ENCODE results near the gene DNAI4. TPM values are rescaled to one million over a fixed set of nuclear protein-coding genes. Genes with fewer than 3 reads are reported as not detected.

Gene DNAI4
- total and polyA plus RNA-seq, 9 of the 15 experiments (the other 6 are each of a cell fraction or from before 2014, with no cell fraction given), result 0.57 to 4.8 (median 2.6) TPM; not detected in 1

DNA sequence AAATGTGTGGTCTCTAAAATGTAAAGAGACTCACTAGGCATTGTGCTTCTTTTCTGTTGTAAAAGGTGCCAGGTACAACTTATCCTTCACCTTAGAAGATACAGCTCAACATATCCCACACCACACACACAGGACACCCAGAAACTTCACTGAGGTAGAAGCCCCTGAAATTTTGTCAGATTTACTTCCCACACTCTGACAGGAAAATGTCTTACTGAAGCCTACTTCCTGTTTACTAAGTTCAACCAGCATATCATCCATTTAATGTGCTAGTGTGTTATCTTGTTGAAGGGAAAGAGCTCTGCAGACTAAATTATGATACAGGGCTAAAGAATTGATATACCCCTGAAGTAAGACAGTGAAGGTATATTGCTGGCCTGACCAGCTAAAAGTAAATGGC lies 83.7 kb downstream of the DNAI4 start:
- Histone ChIP-seq H4K20me1 (replicated peaks; ENCODE audit: control insufficient read depth, insufficient read depth, low read length) (no peaks in the 10 kb centered on the region), H3K27me3 (ENCODE audit: control insufficient read depth in 2 of 2, insufficient read depth in 2 of 2, low read length in 2 of 2) (no peaks in the 10 kb centered on the region), H3K4me1 (replicated peaks in 1 of 2; ENCODE audit: control insufficient read depth in 2 of 2, insufficient read depth in 2 of 2, low read length in 2 of 2) (peaks cover 0 to 9% of the 10 kb centered on the region in 2 experiments; a peak in 1 of 5 replicates), H3K79me2 (ENCODE audit: control insufficient read depth, insufficient read depth, low read length) (no peaks in the 10 kb centered on the region), H3K4me2 (ENCODE audit: insufficient read depth, low read length) (peak overlapping the region; percentile 6; the same call in 1 of the 2 replicates), H2AFZ (ENCODE audit: low read depth, low read length) (peak overlapping the region; percentile 89), H3K4me3 (no peak overlapping the region), H3K36me3 (ENCODE audit: control insufficient read depth, insufficient read depth, low read length) (no peaks in the 10 kb centered on the region), H3K9me3 (replicated peaks; ENCODE audit: control insufficient read depth, insufficient read depth, low read depth, low read length) (no peaks in the 10 kb centered on the region), H3K27ac (ENCODE audit: extremely low read depth, low read depth, low read length) (no peak overlapping the region; the same call in 2 of the 3 replicates), H3K9me1 (ENCODE audit: control insufficient read depth, insufficient read depth, low read length) (no peaks in the 10 kb centered on the region), H3K9ac (ENCODE audit: insufficient read depth in 1 of 2, low read depth in 2 of 2, low read length in 2 of 2) (no peak overlapping the region)
- ChIA-PET CTCF (ENCODE audit: low intra/inter-chr PET ratio) (no interaction called here), POLR2A (no interaction called here)
- BruUV-seq (replicated peaks), result no TSS peak
- DNase-seq (ENCODE audit: extremely low read depth in 1 of 4, low spot score in 3 of 4), result no peak
- intact Hi-C loops (cut with micrococcal nuclease), result no loop called here
- no peak for TF ChIP-seq ZBED1 (IDR thresholded peaks at IDR 0.05)
- TF ChIP-seq FOSL1 (tag; conservative IDR thresholded peaks at IDR 0.05), result no peak
- TF ChIP-seq ELF1 (tag; IDR thresholded peaks at IDR 0.05), result peak; percentile 73
- peak; percentile 67; a peak in 3 of 4 replicates for TF ChIP-seq FOXK2 (conservative IDR thresholded peaks at IDR 0.05 in 1 of 2, IDR thresholded peaks at IDR 0.05 in 1 of 2; ENCODE audit: low read depth in 2 of 2)
- TF ChIP-seq XRCC5 (IDR thresholded peaks at IDR 0.05; ENCODE audit: low read depth, low read length), result no peak
- TF ChIP-seq RFX7 (CRISPR knock-in tag; IDR thresholded peaks at IDR 0.05), result no peak
- TF ChIP-seq KDM1A (IDR thresholded peaks at IDR 0.05), result no peak
- no peak for TF ChIP-seq NR4A1 (CRISPR knock-in tag; IDR thresholded peaks at IDR 0.05)
- no peak for TF ChIP-seq NR4A1 (tag; IDR thresholded peaks at IDR 0.05)
- TF ChIP-seq GABPA (tag; conservative IDR thresholded peaks at IDR 0.05; ENCODE audit: low read depth), result peak; percentile 42
- in situ Hi-C loops (cut with MboI), result no loop called here
- 0 out of 3 replicates have a peak, but pooled peaks have one; percentile 36 for ATAC-seq
- FAIRE-seq, result no peak
